HG03025 (cell line): ENCODE data around the gene GDAP2.
"Not testable (repeated sequence)": the region's sequence is repeated elsewhere in the genome, so short reads cannot be mapped to it uniquely, and the experiment has no call there.

ENCODE experiments used
- ATAC-seq: cut with Tn5 transposase; IDR thresholded peaks from one replicate; pipeline ENCODE4 v1.9.1; 2021; ENCODE audit warnings: mild to moderate bottlenecking, moderate library complexity; ENCODE audit not compliant: unreplicated experiment, low FRiP score

The GDAP2 gene

DNA sequence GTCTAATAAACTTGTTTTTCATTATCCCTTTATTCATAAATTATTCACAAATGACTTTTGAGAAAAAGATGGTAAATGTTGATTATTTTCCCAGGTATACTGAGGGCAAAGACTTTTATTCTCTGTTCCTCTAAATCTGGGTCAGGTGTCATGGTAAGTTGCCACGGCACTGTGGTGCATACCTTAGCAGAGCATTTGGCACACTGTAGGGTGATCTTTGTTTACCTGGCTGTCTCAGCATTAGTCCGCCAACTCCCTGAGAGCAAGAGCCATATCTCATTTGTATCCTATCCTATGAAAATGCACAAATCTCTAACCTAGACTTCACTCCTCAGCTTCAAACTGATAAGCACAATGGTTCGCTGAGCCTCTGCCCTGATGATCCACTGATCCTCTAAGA, 24.9 kb downstream of the GDAP2 start:
- ATAC-seq: no peak

DNA sequence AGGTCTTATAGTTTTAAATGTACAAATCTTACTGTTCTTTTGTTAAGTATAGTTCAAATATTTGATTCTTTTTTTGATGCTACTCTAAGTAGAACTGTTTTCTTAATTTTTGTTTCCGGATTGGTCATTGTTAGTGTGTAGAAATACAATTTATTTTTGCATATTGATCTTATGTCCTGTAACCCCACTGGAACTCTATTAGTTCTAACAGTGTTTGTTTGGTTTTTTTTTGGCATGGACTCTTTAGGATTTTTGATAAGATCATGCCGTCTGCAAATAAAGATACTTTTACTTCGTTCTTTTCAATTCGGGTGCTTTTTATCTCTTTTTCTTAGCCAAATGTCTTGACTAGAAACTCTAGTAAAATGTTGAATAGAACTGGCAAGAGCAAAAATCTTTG, 26.5 kb downstream of the GDAP2 start:
- ATAC-seq: no peak

DNA sequence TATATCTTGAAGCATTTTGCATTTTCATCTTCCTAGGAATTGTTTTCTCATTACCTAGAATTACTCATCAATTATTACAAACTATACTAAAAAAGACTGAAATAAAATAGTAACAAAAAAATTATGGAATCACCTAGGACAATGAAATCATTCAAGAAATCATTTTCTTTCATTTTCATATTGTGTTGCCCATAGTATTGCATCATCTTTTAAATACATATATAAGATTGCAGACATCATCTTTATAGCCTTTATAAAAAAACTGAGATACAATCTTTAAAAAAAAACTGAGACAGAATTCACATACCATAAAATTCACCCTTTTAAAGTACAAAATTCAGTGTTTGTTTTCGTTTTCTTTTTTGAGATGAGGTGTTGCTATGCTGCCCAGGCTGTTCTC, 29.6 kb downstream of the GDAP2 start:
- no peak for ATAC-seq

DNA sequence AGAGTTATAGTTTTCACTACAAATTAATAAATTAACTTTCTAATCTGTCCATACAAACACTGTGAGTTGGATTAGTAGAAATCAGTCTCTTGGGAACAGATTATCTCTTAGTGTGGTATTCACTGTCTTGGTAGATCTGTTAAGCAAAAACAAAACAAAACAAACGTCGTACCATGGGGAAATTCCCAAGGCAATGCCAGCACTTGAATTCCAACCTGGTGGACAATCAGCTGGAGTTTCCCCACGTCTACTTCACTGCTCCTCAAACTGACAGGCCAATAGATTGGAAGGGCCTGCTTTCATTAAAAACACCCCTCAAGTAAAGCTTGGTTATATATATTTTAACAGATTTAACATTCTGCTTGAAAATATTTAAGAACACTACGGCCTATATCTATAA, 31.9 kb downstream of the GDAP2 start:
- no peak for ATAC-seq

DNA sequence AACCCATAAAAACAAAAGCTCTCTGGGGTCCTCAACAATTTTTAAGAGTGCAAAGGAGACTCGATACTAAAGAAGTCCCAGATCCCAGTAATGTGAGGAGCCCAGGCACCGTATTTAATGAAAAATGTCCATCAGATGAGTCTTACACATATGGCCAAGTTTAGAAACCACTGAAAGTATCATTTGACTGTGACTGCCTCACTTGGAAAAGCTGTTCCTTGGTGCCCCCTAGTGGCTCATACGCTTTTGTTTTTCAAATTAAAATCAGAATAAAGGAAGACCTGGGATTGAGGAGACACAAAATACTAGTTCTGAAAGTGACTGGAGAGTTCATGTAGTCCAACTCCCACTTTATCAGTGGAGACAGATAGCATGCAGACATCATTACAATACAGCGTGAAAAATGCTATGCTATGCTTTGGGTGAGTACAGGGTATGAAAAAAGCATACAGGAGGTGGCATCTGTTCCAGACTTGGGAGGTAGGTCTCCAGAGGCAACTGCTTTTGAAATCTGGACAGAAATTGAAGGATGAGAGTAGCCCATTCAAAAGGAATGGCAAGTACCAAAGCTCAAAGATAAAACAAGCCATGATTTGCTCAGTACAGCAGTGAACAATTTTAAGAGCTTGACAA, 33.8 kb downstream of the GDAP2 start:
- ATAC-seq: peak; percentile 74

DNA sequence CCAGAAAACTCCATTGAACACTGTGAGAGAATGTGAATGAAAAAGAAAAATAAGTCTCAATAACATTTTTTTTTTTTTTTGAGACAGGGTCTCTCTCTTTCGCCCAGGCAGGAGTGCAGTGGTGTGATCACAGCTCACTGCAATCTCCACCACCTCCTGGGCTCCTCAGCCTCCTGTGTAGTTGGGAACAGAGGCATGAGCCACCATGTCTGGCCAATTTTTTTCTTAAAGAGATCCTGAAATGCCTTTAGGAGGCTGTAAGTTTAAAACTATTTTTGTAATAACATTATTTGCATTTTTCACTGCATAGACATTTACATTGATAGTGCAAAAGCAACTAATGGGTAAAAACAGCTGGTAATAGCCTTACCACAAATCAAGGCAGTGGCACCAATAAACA, 35.3 kb downstream of the GDAP2 start:
- ATAC-seq: no peak

DNA sequence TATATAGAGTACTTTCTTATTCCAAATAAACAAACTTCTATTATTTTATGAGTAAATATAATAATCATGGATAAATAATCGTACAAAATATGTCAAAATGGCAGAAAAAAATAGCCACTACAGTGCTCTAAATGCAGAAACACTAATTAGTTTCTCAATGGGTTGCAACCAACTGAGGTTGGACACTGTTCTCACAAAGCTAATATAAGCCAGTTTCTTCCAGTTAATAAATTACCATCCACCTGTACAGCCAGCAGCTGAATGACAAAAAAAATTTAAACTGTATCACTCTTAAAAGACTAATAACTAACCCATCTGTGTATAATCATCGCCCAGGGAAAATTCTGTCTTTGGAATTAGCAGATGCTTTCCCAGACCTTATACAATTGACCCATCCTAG, 36.9 kb downstream of the GDAP2 start:
- ATAC-seq: no peak

DNA sequence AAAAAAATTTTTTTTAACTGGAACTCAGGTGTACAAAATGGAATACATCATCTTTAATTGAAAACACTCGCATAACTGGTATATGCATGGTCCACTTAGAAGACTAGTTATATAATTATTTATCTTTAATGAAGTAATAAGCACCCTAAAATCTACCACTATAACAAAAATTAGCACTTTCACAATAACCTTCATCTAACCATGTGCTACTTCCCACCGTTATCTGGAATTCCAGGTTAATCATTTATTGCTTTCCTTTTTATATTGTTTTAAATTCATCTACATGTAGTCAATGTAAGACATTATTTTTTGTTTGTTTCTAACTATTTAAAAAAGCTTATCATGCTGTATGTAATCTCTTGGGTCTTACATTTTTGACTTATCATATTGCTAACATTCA, 39.0 kb downstream of the GDAP2 start:
- no peak for ATAC-seq

DNA sequence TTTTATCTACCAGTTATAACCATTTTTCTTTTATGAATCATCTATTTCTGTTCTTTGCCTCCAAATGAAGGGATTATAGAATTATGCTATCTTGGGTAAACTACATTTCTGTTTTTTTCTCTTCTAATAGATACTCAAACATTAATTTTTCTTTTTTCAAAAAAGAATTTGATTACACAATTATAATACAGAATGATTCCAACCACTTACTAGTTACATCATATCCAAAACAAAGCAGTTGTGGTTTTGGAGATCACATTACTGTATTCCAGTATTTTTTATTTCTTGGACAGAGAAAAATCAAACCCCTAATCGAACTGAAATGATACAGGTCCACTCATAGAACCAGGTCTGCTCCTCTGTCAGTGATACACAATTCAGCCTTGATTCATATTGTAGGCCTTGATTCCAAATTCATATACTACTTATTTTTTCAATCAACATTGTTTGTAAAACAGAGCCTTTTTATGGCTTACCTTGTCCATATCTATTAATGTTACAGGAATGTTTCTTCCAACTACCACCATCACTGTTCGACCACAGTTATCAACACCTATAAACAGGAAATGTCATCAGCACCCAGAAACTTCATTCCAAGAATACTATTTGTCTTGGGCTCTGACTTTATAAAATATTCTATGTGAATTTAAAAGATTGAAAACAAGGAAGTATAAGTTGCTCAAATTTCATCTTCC, 43.2 kb downstream of the GDAP2 start:
- no peak for ATAC-seq

DNA sequence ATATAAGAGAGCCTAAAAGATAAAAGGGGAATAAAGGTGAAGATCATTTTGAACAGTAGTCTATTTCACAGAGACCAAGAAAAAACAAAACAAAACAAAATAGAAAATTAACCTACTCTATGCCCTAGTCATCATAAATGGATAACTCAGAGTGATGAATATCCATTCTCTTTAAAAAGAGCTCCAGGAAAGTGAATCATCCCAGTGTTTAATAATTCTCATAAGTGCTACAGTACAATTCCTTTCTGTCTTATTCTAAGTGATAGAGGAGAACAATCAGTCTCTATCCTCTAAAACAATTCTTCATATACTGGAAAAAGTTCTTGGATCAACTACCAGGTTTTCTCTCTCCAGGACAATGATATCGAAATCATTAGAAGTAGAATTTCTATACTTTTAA, 45.8 kb downstream of the GDAP2 start:
- ATAC-seq: no peak

DNA sequence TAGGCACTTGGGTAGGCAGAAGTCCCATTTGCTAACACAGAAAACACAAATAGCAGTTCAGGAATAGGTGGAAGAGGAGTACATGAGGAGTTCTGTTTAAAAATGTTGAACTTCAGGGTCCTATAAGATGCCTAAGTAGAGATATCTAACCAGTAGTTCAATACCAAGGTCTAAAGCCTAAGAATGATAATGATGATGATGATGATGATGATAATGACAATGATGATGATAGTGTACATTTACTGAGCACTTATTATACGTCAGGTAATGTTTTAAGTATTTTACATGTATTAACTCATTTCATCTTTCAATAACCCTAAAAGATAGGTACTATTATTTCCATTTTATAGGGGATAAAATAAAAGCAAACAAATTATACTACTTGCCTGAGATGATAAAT, 50.1 kb downstream of the GDAP2 start:
- no peak for ATAC-seq

DNA sequence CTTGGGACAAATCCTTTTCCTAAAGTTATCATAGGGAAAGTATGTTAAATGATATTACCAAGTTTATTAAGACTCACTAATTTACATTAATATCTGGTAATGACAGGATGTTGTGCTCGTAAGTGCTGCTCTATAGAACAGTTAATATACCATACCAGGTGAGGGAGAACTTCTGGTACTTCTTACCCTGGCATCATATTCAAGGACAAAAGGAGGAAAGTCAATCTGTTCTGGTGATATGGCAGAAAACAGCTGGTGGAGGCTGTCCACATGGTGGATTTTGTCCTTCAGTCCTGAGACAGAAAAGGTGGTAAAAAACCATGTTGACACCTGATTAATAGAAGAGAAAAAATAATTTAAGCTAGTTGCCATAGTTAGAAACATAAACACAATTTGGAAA, 51.6 kb downstream of the GDAP2 start:
- no peak for ATAC-seq

DNA sequence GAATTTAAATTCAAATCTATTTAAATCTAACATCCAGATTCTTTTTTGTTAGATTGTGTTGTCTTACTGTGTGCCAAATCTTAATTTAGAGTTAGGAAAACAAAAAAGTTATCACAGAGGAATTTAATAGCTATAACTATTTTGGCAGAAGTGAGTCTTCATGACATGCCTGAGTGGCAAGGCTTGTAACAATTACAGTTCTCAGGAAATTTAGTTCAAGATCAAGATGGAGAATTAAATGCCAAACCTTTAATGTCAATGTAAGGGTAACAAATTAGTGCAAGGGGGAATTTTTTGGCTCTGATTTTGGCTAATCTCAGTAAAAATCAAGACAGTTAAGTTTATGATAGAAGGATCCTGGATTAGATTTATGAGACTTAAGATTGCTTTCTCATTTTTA, 58.4 kb downstream of the GDAP2 start:
- ATAC-seq: no peak

DNA sequence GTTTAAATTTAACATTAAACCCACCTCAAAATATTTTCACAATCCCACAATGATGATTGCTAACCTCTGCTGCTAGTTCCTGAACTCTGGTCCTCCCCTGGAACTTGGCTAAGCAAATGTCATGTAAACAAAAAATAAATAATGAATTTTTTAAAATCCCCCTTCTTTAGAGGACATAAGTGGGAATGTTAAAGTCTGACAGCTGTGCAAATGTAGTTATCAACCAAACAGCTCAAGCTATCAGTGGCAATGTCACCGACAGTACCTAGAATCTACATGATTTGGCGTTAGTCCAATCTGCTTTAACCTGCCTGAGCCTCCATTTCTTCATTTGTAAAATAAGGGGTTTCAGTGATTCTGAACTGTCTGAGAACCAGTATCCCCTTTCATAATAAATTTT, 67.7 kb downstream of the GDAP2 start:
- ATAC-seq: no peak

DNA sequence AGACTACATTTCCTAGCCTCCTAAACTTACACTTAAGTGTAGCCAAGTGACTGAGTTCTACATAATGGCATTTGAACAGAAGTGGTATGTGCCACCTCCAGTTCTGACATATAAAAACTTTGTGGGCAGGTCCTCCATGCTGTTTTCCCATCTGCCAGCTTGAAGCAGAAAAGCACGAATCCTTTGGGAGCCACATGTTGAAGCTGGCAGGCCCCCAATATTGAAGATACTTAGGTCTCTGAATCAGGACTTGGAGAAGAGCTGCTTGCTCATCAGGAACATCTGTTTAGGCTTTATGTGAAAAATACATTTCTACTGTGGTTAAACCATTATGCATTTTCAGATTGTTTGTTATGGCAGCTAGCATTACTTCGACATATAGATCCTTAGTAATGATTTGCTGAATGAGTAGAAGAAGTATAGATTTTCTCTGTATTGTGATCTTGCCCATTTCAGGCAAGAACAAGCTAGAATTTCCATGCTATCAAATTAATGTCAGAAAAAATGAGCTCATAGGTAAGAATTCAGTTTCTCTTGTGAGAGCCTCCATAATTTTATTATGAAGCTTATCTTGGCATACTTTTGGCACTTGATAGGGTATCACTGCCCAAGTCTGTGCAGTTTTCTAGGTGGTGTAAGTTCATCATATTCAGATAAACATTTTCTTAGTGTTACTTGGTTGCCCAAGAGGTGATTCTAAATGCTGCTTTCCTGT, 68.4 kb downstream of the GDAP2 start:
- ATAC-seq: no peak

DNA sequence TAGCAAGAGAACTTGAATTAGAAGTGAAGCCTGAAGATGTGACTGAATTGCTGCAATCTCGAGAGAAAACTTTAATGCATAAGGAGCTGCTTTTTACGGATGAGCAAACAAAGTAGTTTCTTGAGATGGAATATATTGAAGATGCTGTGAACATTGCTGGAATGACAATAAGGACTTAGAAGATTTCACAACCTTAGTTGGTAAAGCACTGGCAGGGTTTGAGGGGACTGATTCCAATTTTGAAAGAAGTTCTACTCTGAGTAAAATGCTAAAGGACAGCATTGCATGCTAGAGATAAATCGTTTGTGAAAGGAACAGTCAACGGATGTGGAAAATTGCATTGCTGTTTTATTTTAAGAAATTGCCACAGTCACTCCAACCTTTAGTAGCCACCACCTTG, 69.5 kb downstream of the GDAP2 start:
- no peak for ATAC-seq

DNA sequence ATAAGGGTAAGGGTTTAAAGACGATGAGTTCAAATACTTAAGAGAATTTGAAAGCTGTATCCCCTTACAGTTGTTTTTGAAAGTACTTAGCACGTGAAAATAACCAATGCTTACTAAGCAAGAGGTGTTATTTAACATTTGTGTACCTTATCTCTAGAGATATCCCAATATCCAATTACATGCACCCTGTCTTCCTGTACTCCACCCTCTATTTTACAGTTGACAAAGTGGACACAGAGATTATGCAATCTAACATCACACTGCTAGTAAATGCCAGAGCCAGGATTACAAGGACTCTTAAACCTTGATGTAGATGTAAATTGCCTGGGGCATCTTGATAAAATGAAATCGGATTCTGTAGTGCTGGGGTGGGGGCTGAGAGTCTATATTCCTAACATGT, 72.0 kb downstream of the GDAP2 start:
- no peak for ATAC-seq

DNA sequence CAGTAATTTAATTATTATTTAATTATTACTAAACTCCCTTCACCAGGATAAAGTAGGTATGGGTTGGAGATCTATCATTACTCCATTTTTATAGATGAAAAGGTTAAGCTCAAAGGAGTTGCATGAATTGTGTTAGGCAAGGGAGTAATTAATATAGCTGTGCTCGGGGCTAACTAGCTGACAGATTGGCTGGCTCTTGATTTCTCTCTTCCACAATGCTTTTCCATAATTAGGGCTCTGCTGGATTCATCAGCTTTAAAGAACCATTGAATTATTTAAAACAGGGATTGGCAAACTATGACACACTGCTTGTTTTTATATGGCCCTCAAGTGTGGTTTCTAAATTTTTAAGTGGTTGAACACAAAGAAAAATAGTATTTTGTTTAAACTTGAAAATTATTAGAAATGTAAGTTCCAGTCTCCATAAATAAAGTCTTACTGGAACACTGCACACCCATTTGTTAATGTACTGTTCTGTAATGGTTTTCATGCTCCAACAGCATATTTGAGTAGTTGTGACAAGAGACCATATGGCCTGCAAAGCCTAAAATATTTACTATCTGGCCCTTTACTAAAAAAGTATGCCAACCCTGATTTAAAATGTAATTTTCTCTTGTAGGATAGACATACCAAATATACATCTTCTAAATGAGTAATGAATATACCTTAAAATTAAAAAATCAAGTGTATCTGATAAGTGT, 76.4 kb downstream of the GDAP2 start:
- no peak for ATAC-seq

DNA sequence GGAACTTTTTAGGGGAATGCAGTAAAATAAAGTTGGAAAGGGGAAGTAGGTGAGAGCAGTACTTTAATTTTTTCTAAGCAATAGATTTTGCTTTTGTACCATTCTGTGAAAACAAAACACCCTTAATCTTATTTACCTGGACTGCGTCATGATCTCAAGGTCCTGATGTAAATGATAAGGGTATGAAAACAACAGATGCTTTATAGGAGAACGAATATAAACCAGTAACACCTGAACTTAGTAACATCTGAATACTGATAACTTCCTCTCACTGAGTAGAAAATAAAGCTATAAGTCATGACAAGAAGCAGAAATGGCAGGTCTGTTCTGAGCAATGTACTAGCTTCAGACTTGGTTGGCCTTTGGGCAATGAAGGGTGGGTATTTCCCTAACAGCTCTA, 77.7 kb downstream of the GDAP2 start:
- ATAC-seq: no peak

DNA sequence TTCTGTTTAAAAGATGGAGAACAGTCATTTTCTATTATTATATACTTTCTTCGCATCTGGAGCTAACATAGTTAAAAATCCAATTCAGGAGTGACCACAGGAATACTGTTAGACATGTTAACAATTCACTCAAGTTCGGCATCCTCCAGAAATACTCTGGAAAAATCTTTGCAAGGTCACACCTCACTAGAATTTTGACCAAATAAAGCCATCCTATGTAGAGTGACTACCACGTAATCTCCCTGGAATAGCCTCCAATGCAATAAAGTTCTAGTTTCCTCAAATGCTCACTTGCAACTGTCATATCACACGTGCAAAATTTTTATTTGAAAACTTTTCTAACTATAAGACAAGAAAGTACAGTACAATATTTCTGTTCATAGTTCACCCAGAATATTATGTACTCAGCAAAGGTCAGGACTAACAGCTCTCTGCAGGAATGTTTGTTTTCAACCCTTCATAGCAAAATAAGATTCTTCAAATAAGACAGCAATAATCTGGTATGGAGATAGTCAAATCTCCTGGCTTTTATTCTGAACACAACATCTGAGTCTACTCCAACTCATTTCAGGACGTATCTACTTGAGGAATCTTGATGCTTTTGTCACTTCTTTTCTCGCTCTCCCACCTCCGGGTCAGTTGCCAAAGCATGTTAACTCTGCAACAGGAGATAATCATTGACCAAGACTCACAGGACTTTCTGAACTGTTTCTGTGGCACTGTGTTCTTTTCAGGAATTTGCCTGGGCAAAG, 82.6 kb downstream of the GDAP2 start:
- no peak for ATAC-seq

DNA sequence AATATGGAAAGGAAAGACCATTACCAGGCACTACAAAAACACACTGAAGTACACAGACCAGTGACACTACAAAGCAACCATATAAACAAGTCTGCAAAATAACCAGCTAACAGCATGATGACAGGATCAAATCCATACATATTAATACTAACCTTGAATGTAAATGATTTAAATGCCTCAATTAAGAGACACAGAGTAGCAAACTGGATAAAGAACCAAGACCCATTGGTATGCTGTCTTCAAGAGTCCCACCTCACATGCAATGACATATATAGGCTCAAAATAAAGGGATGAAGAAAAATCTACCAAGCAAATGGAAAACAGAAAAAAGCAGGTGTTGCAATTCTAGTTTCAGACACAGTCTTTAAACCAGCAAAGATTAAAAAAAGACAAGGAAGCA, 84.9 kb downstream of the GDAP2 start:
- ATAC-seq: not testable (repeated sequence)
